Measurements from ENCODE around the gene TMEM238L. TPM values are rescaled to one million over a fixed set of nuclear protein-coding genes. Genes with fewer than 3 reads are reported as not detected.

The TMEM238L gene
- total and polyA plus RNA-seq, 9 of the 15 experiments (the other 6 are each of a cell fraction or from before 2014, with no cell fraction given), result not detected

DNA sequence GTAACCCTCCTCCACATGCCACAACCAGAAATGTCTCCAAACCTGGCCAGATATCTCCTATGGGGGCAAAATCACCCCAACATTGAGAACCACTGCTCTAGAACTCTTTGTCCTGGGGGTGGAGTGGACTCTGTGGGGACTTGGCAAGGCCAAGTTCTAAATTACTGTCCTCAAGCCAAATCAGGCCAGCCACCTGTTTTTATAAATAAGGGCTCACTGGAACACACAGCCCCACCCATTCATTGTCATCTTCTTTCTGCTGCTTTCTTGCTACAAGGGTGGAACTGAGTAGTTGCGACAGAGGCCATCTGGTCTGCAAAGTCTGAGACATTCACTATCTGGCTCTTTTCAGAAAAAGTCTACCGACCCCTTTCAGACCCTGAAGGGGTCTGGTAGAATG, 47.3 kb downstream of the TMEM238L start:
- H3K79me2 ChIP-seq (ENCODE audit: control insufficient read depth, insufficient read depth, low read length), result no peaks in the 10 kb centered on the region
- in situ Hi-C loops (cut with MboI) (no loop called here), intact Hi-C loops (cut with micrococcal nuclease) (no loop called here)
- H3K9me1 ChIP-seq (ENCODE audit: control insufficient read depth, insufficient read depth, low read length), result no peaks in the 10 kb centered on the region
- H3K9me3 ChIP-seq (replicated peaks; ENCODE audit: control insufficient read depth, insufficient read depth, low read depth, low read length), result no peaks in the 10 kb centered on the region
- peaks cover 3 to 22% of the 10 kb centered on the region in 2 experiments; a peak in 3 of 5 replicates for H3K27me3 ChIP-seq (ENCODE audit: control insufficient read depth in 2 of 2, insufficient read depth in 2 of 2, low read length in 2 of 2)
- H3K4me2 ChIP-seq (ENCODE audit: insufficient read depth, low read length), result no peak overlapping the region
- DNase-seq (ENCODE audit: extremely low read depth in 1 of 4, low spot score in 3 of 4), result no peak
- POLR2A ChIA-PET, result no interaction called here
- H3K9ac ChIP-seq (ENCODE audit: insufficient read depth in 1 of 2, low read depth in 2 of 2, low read length in 2 of 2), result no peak overlapping the region
- H2AFZ ChIP-seq (ENCODE audit: low read depth, low read length), result no peak overlapping the region
- CTCF ChIA-PET (ENCODE audit: low intra/inter-chr PET ratio), result no interaction called here
- no peak overlapping the region for H3K27ac ChIP-seq (ENCODE audit: extremely low read depth, low read depth, low read length)
- no peaks in the 10 kb centered on the region for H3K36me3 ChIP-seq (ENCODE audit: control insufficient read depth, insufficient read depth, low read length)
- ATAC-seq, result no peak
- WGBS (ENCODE audit: insufficient coverage, low coverage, missing lambda C conversion rate), result 0% methylated on average over 1 of the region's 2 CpGs
- peaks cover 6% of the 10 kb centered on the region; the same call in 1 of the 2 replicates for H4K20me1 ChIP-seq (replicated peaks; ENCODE audit: control insufficient read depth, insufficient read depth, low read length)
- BruUV-seq (replicated peaks), result no TSS peak
- no peak for TF ChIP-seq ZNF282 (CRISPR knock-in tag; IDR thresholded peaks at IDR 0.05)
- no peaks in the 10 kb centered on the region for H3K4me1 ChIP-seq (replicated peaks in 1 of 2; ENCODE audit: control insufficient read depth in 2 of 2, insufficient read depth in 2 of 2, low read length in 2 of 2)
- H3K4me3 ChIP-seq, result no peak overlapping the region
- no peak for FAIRE-seq

GRCh38 chr17:10756185-10756584, 47.7 kb downstream of the TMEM238L start:
- in situ Hi-C loops (cut with MboI) (no loop called here), intact Hi-C loops (cut with micrococcal nuclease) (no loop called here)
- Histone ChIP-seq H3K4me2 (ENCODE audit: insufficient read depth, low read length) (no peak overlapping the region), H3K79me2 (ENCODE audit: control insufficient read depth, insufficient read depth, low read length) (no peaks in the 10 kb centered on the region), H3K4me1 (replicated peaks in 1 of 2; ENCODE audit: control insufficient read depth in 2 of 2, insufficient read depth in 2 of 2, low read length in 2 of 2) (no peaks in the 10 kb centered on the region), H3K4me3 (no peak overlapping the region), H2AFZ (ENCODE audit: low read depth, low read length) (no peak overlapping the region), H3K9me1 (ENCODE audit: control insufficient read depth, insufficient read depth, low read length) (no peaks in the 10 kb centered on the region), H3K27me3 (ENCODE audit: control insufficient read depth in 2 of 2, insufficient read depth in 2 of 2, low read length in 2 of 2) (peaks cover 3 to 22% of the 10 kb centered on the region in 2 experiments; a peak in 3 of 5 replicates), H3K27ac (ENCODE audit: extremely low read depth, low read depth, low read length) (no peak overlapping the region), H3K9ac (ENCODE audit: insufficient read depth in 1 of 2, low read depth in 2 of 2, low read length in 2 of 2) (no peak overlapping the region), H3K9me3 (replicated peaks; ENCODE audit: control insufficient read depth, insufficient read depth, low read depth, low read length) (no peaks in the 10 kb centered on the region), H4K20me1 (replicated peaks; ENCODE audit: control insufficient read depth, insufficient read depth, low read length) (peaks cover 6% of the 10 kb centered on the region; the same call in 1 of the 2 replicates), H3K36me3 (ENCODE audit: control insufficient read depth, insufficient read depth, low read length) (no peaks in the 10 kb centered on the region)
- ChIA-PET POLR2A (no interaction called here), CTCF (ENCODE audit: low intra/inter-chr PET ratio) (no interaction called here)
- TF ChIP-seq MXI1 (IDR thresholded peaks at IDR 0.05; ENCODE audit: low read depth, low read length) (no peak), JUN (IDR thresholded peaks at IDR 0.05; ENCODE audit: borderline replicate concordance, low read depth, low read length) (no peak), JUN (CRISPR knock-in tag; IDR thresholded peaks at IDR 0.05; ENCODE audit: borderline replicate concordance) (no peak), ZNF165 (CRISPR knock-in tag; IDR thresholded peaks at IDR 0.05; ENCODE audit: borderline replicate concordance) (no peak), CBX3 (IDR thresholded peaks at IDR 0.05; ENCODE audit: borderline replicate concordance in 1 of 2, low read length in 2 of 2) (no peak), CSDE1 (IDR thresholded peaks at IDR 0.05) (no peak), ZC3H8 (IDR thresholded peaks at IDR 0.05) (no peak), ZNF778 (CRISPR knock-in tag; IDR thresholded peaks at IDR 0.05) (no peak), NEUROD1 (IDR thresholded peaks at IDR 0.05; ENCODE audit: borderline replicate concordance, low read depth, low read length, partially characterized antibody) (no peak), HLTF (IDR thresholded peaks at IDR 0.05) (no peak), POLR2AphosphoS5 (IDR thresholded peaks at IDR 0.05; ENCODE audit: control insufficient read depth, insufficient read depth, low read depth, low read length) (no peak), MED1 (CRISPR knock-in tag; IDR thresholded peaks at IDR 0.05; ENCODE audit: borderline replicate concordance) (no peak), PTRF (tag; IDR thresholded peaks at IDR 0.05) (no peak), NONO (IDR thresholded peaks at IDR 0.05; ENCODE audit: low read depth in 2 of 2, low read length in 1 of 2) (no peak), ZNF766 (CRISPR knock-in tag; conservative IDR thresholded peaks at IDR 0.05) (no peak)
- TF ChIP-seq, protein P1, sequence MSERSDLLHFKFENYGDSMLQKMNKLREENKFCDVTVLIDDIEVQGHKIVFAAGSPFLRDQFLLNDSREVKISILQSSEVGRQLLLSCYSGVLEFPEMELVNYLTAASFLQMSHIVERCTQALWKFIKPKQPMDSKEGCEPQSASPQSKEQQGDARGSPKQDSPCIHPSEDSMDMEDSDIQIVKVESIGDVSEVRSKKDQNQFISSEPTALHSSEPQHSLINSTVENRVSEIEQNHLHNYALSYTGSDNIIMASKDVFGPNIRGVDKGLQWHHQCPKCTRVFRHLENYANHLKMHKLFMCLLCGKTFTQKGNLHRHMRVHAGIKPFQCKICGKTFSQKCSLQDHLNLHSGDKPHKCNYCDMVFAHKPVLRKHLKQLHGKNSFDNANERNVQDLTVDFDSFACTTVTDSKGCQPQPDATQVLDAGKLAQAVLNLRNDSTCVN (CRISPR knock-in tag; IDR thresholded peaks at IDR 0.05), result no peak
- no peak for DNase-seq (ENCODE audit: extremely low read depth in 1 of 4, low spot score in 3 of 4)
- ATAC-seq, result no peak
- WGBS (ENCODE audit: insufficient coverage, low coverage, missing lambda C conversion rate), result 0% methylated on average over 1 of the region's 1 CpG
- FAIRE-seq, result no peak
- no TSS peak for BruUV-seq (replicated peaks)

All from K562 (cell line).